Stimulated activated CD4-positive, alpha-beta T cell treated with anti-CD3 and anti-CD28 coated beads, Interleukin-15, amount 100 ng/mL, for 1 hour (primary cell): Measurements from ENCODE around the gene UCP2.
"Not testable (repeated sequence)": the region's sequence is repeated elsewhere in the genome, so short reads cannot be mapped to it uniquely, and the experiment has no call there.

ENCODE experiments used
- DNase-seq, 2 donors: peaks; one replicate each; pipeline ENCODE4 v3.0.0-alpha.2; 2020; ENCODE audit warnings: low read depth in 1 of 2, low spot score in 1 of 2

Gene UCP2

GRCh38 chr11:73996161-73996747 is 13.6 kb upstream of the UCP2 start:
- no peak for DNase-seq

GRCh38 chr11:73995731-73996130 is 13.1 kb upstream of the UCP2 start:
- no peak for DNase-seq

- no peak for DNase-seq
Measured at GRCh38 chr11:73995247-73995646, 12.6 kb upstream of the UCP2 start.

- no peak for DNase-seq
Measured at GRCh38 chr11:73991471-73992006, 8.9 kb upstream of the UCP2 start.

GRCh38 chr11:73990730-73991129 is 8.1 kb upstream of the UCP2 start:
- DNase-seq = no peak

GRCh38 chr11:73989156-73989555 is 6.5 kb upstream of the UCP2 start:
- DNase-seq = no peak

GRCh38 chr11:73988227-73988626 is 5.6 kb upstream of the UCP2 start:
- no peak for DNase-seq

GRCh38 chr11:73985661-73986060 is 3.0 kb upstream of the UCP2 start:
- not testable (repeated sequence) for DNase-seq

GRCh38 chr11:73983741-73984538 is 1.3 kb upstream of the UCP2 start:
- DNase-seq = no peak

- peak; percentile 84 for DNase-seq
Measured at GRCh38 chr11:73982990-73983740, 522 bp upstream of the UCP2 start.

- DNase-seq = no peak
Measured at GRCh38 chr11:73981051-73981805, 1.4 kb downstream of the UCP2 start.

- peak; percentile 33 to 72 for DNase-seq
Measured at GRCh38 chr11:73980001-73980961, 2.4 kb downstream of the UCP2 start.

- no peak for DNase-seq
Measured at GRCh38 chr11:73978576-73979086, 4.0 kb downstream of the UCP2 start.

GRCh38 chr11:73977856-73978519 is 4.7 kb downstream of the UCP2 start:
- DNase-seq = no peak

- no peak for DNase-seq
Measured at GRCh38 chr11:73976451-73977151, 6.0 kb downstream of the UCP2 start.

- no peak for DNase-seq
Measured at GRCh38 chr11:73975479-73975757, 7.2 kb downstream of the UCP2 start.

GRCh38 chr11:73974604-73975478 is 7.8 kb downstream of the UCP2 start:
- DNase-seq = no peak
